Uterus (tissue), 4 donors: ENCODE results near the gene MICAL2. TPM values are rescaled to one million over a fixed set of nuclear protein-coding genes. Genes with fewer than 3 reads are reported as not detected.
A peak's percentile ranks its signal among the peaks of the same experiment; 100 is the strongest.

Source experiments
- DNase-seq, 2 donors: peaks; one replicate each; pipeline ENCODE4 v3.0.0-alpha.2; 2019 to 2020
- H3K27ac ChIP-seq, 2 donors: fragments of 200-600 bp; sonication (generic); 1 replicate in 1 of 2; 2 replicates in 1 of 2; pipeline ENCODE4 v1.5.1; 2016 to 2018
- H3K27me3 ChIP-seq, 2 donors: fragments of 200-600 bp; sonication (generic); one replicate each; pipeline ENCODE4 v1.5.1; 2018 to 2019; ENCODE audit warnings: control low read depth in 1 of 2
- H3K36me3 ChIP-seq, 2 donors: fragments of 200-600 bp; sonication (generic); one replicate each; pipeline ENCODE4 v1.5.1; 2019; ENCODE audit warnings: control low read depth in 1 of 2
- H3K4me1 ChIP-seq, 2 donors: fragments of 200-600 bp; sonication (generic); one replicate each; pipeline ENCODE4 v1.5.1; 2018 to 2019; ENCODE audit warnings: control low read depth in 1 of 2
- H3K4me3 ChIP-seq, 2 donors: fragments of 200-600 bp; sonication (generic); 1 replicate in 1 of 2; 2 replicates in 1 of 2; pipeline ENCODE4 v1.5.1; 2018 to 2019; ENCODE audit warnings: mild to moderate bottlenecking in 1 of 2
- H3K9me3 ChIP-seq, 2 donors: fragments of 200-600 bp; sonication (generic); one replicate each; pipeline ENCODE4 v1.5.1; 2019; ENCODE audit warnings: control low read depth in 1 of 2
- CTCF ChIP-seq, 4 experiments: fragments of 200-600 bp in 2 of 4; fragments of 450-650 bp in 2 of 4; sonication (generic) in 2 of 4; IDR thresholded peaks; one replicate each; pipeline ENCODE4 v1.5.1; 2016 to 2019; ENCODE audit warnings: antibody characterized with exemption in 4 of 4, mild to moderate bottlenecking in 2 of 4, moderate library complexity in 1 of 4
- POLR2A ChIP-seq, 2 donors: fragments of 450-650 bp; IDR thresholded peaks; one replicate each; pipeline ENCODE4 v1.6.1; 2016; ENCODE audit warnings: antibody characterized with exemption in 2 of 2, mild to moderate bottlenecking in 1 of 2, moderate library complexity in 1 of 2
- intact Hi-C: fragments of 100-400 bp; cut with DNase I; formaldehyde crosslinking; loops from one replicate; pipeline ENCODE4 v1.15.1; 2023; ENCODE audit warnings: low total_unique reads
- total RNA-seq, 4 donors: library from RNA; depleted of rRNA in 3 of 4; stranded (reverse); fragments of >200 nt in 3 of 4; gene quantifications; one replicate each; pipeline versions ENCODE4 v1.1.0 to v1.2.4, GENCODE V29; 2014 to 2023
- donor health status: DM: yes; HTN: yes; CAD: no.

MICAL2 gene
- total RNA-seq, 4 donors from 2014 or later: 29.6 to 139 (median 53.1) TPM

GRCh38 chr11:12074529-12075195 is 35.7 kb upstream of the MICAL2 start:
- peak overlapping the region in 1 of 2 donors; percentile 90 for H3K27ac ChIP-seq
- no peaks in the 10 kb centered on the region for H3K9me3 ChIP-seq
- no peak for DNase-seq
- no peaks in the 10 kb centered on the region for H3K4me1 ChIP-seq
- H3K36me3 ChIP-seq: no peaks in the 10 kb centered on the region
- TF ChIP-seq POLR2A (IDR thresholded peaks at IDR 0.05): no peak
- TF ChIP-seq CTCF (IDR thresholded peaks at IDR 0.05): no peak
- no peaks in the 10 kb centered on the region for H3K27me3 ChIP-seq
- no peak overlapping the region for H3K4me3 ChIP-seq
- intact Hi-C loops: no loop called here

- H3K27ac ChIP-seq: peak overlapping the region; percentile 82 to 90
Measured at GRCh38 chr11:12075291-12075690, 35.1 kb upstream of the MICAL2 start.

GRCh38 chr11:12075822-12076821 is 34.3 kb upstream of the MICAL2 start:
- Histone ChIP-seq H3K4me1 (no peaks in the 10 kb centered on the region), H3K4me3 (no peak overlapping the region), H3K36me3 (no peaks in the 10 kb centered on the region), H3K9me3 (no peaks in the 10 kb centered on the region), H3K27ac (peak overlapping the region; percentile 82 to 90), H3K27me3 (no peaks in the 10 kb centered on the region)
- intact Hi-C loops: no loop called here
- TF ChIP-seq CTCF (IDR thresholded peaks at IDR 0.05): no peak
- no peak for TF ChIP-seq POLR2A (IDR thresholded peaks at IDR 0.05)
- peak; percentile 65 to 78 for DNase-seq

More at GRCh38 chr11:12075291-12075690, 35.1 kb upstream of the MICAL2 start:
- Histone ChIP-seq H3K9me3 (no peaks in the 10 kb centered on the region), H3K27me3 (no peaks in the 10 kb centered on the region), H3K4me3 (no peak overlapping the region), H3K4me1 (no peaks in the 10 kb centered on the region), H3K36me3 (no peaks in the 10 kb centered on the region)
- DNase-seq: no peak
- intact Hi-C loops: no loop called here
- no peak for TF ChIP-seq CTCF (IDR thresholded peaks at IDR 0.05)
- no peak for TF ChIP-seq POLR2A (IDR thresholded peaks at IDR 0.05)

GRCh38 chr11:12076840-12077534 is 33.4 kb upstream of the MICAL2 start:
- Histone ChIP-seq H3K9me3 (no peaks in the 10 kb centered on the region), H3K4me3 (no peak overlapping the region), H3K27me3 (no peaks in the 10 kb centered on the region), H3K27ac (peak overlapping the region; percentile 82 to 90), H3K36me3 (no peaks in the 10 kb centered on the region), H3K4me1 (no peaks in the 10 kb centered on the region)
- DNase-seq: no peak
- intact Hi-C loops: no loop called here
- TF ChIP-seq POLR2A (IDR thresholded peaks at IDR 0.05): no peak
- no peak for TF ChIP-seq CTCF (IDR thresholded peaks at IDR 0.05)
